NB4 (cell line): ENCODE results near the gene FFAR1.

Experiments used
- MYC ChIP-seq: IDR thresholded peaks from 2 replicates; pipeline ENCODE4 v1.6.1; 2011; ENCODE audit warnings: low read depth, low read length
- POLR2A ChIP-seq: IDR thresholded peaks from 2 replicates; pipeline ENCODE4 v1.6.1; 2011; ENCODE audit warnings: mild to moderate bottlenecking; ENCODE audit not compliant: insufficient read length; ENCODE audit errors: extremely low read depth
- TF ChIP-seq, protein P1 (sequence below): IDR thresholded peaks from one replicate; pipeline ENCODE4 v1.5.1; 2012; ENCODE audit warnings: low read depth, low read length
- TF ChIP-seq, protein P2 (sequence below): IDR thresholded peaks from 2 replicates; pipeline ENCODE4 v1.6.1; 2011; ENCODE audit warnings: low read depth, low read length

DNA sequence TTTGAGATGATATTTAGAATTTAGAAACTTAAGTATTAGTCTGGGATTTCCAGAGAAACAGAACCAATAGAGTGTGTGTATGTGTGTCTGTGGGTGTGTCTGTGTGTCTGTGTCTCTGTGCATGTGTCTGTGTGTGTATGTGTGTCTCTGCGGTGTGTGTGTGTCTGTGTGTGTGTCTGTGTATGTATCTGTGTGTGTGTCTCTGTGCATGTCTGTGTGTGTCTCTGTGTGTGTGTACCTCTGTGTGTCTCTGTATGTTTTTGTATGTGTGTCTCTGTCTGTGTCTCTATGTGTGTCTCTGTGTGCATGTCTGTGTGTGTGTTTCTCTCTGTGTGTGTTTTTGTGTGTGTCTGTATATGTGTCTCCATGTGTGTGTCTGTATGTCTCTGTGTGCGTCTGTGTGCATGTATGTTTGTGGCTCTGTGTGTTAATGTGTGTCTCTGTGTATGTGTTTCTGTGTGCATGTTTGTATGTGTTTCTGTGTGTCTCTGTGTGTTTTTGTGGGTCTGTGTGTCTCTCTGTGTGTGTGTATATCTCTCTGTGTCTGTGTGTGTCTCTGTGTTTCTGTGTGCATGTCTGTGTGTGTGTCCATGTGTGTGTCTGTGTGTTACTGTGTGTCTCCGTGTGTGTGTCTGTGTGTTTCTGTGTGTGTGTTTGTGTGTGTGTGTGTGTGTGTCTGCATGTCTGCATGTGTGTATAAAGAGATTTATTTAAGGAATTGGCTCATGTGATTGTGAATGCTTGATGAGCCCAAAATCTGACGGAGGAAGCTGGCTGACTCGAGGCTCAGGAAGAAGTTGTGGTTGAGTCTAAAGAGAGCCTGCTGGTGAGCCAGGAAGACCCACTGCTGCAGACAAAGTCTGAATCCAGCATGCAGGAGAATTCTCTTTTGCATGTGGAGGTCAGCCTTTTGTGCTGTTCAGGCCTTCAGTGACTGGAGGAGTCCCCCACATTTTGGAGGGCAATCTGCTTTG is 45.3 kb downstream of the FFAR1 start:
- TF ChIP-seq POLR2A (no peak), MYC (no peak)
- TF ChIP-seq, protein P1, sequence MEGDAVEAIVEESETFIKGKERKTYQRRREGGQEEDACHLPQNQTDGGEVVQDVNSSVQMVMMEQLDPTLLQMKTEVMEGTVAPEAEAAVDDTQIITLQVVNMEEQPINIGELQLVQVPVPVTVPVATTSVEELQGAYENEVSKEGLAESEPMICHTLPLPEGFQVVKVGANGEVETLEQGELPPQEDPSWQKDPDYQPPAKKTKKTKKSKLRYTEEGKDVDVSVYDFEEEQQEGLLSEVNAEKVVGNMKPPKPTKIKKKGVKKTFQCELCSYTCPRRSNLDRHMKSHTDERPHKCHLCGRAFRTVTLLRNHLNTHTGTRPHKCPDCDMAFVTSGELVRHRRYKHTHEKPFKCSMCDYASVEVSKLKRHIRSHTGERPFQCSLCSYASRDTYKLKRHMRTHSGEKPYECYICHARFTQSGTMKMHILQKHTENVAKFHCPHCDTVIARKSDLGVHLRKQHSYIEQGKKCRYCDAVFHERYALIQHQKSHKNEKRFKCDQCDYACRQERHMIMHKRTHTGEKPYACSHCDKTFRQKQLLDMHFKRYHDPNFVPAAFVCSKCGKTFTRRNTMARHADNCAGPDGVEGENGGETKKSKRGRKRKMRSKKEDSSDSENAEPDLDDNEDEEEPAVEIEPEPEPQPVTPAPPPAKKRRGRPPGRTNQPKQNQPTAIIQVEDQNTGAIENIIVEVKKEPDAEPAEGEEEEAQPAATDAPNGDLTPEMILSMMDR: no peak
- TF ChIP-seq, protein P2, sequence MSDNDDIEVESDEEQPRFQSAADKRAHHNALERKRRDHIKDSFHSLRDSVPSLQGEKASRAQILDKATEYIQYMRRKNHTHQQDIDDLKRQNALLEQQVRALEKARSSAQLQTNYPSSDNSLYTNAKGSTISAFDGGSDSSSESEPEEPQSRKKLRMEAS: no peak
